Measurements from ENCODE around the gene SPINT4. TPM values are rescaled to one million over a fixed set of nuclear protein-coding genes. Genes with fewer than 3 reads are reported as not detected.

SPINT4 gene
- total and polyA plus RNA-seq, 2 of the 8 experiments (the other 6 are each of a cell fraction or from before 2014, with no cell fraction given) = not detected

DNA sequence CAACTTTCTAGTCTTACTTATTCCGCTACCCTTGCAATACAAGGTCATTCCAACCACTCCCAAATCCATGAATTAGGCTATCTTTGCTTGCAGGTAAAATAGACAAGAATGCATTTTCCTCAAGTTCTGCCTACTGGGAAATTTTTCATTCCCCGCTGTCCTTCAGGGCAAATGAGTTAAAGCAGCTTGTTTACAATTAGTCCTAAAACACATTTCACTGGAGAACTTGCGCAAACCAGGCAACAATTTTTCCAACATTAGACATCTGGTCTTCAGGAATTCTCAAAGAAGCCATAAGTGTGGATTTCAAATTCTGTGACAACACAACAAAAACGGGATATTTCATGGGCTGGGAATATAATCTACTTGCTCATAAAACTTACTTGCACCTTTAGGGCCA lies 20.4 kb downstream of the SPINT4 start:
- no peak for FAIRE-seq
- Histone ChIP-seq H3K4me3 (ENCODE audit: extremely low read depth in 1 of 4, insufficient read depth in 2 of 4, low read depth in 3 of 4, low read length in 4 of 4) (no peak overlapping the region), H3K4me2 (ENCODE audit: insufficient read depth in 1 of 2, low read depth in 2 of 2, low read length in 2 of 2) (no peak overlapping the region), H3K27me3 (replicated peaks in 1 of 4; ENCODE audit: control insufficient read depth in 3 of 4, extremely low read depth in 1 of 4, insufficient read depth in 3 of 4, low read length in 3 of 4) (no peaks in the 10 kb centered on the region), H3K23ac (ENCODE audit: insufficient read length) (no peak overlapping the region), H2BK12ac (ENCODE audit: low read depth, low read length) (no peak overlapping the region), H2BK20ac (ENCODE audit: low read length) (no peak overlapping the region), H3K14ac (ENCODE audit: insufficient read length) (no peak overlapping the region), H2BK15ac (ENCODE audit: low read length) (no peak overlapping the region), H4K5ac (ENCODE audit: insufficient read length, low read depth, low read length) (no peak overlapping the region), H3K79me2 (ENCODE audit: control insufficient read depth in 1 of 2, insufficient read depth in 2 of 2, low read length in 2 of 2) (no peaks in the 10 kb centered on the region), H4K8ac (ENCODE audit: extremely low read depth, insufficient read depth, low read length) (no peak overlapping the region), H3K79me1 (ENCODE audit: low read depth, low read length) (no peaks in the 10 kb centered on the region), H3K18ac (ENCODE audit: extremely low read depth, low read length) (no peak overlapping the region), H2AK5ac (ENCODE audit: low read depth, low read length) (no peak overlapping the region), H2BK120ac (replicated peaks; ENCODE audit: low read depth, low read length) (no peak overlapping the region), H3K36me3 (ENCODE audit: control insufficient read depth in 2 of 4, insufficient read depth in 4 of 4, low read length in 3 of 4) (no peaks in the 10 kb centered on the region), H3K9me3 (ENCODE audit: insufficient read depth in 2 of 2, low read depth in 1 of 2, low read length in 1 of 2) (no peaks in the 10 kb centered on the region), H3K4ac (replicated peaks; ENCODE audit: insufficient read length, low read depth, low read length) (no peak overlapping the region), H4K91ac (replicated peaks; ENCODE audit: insufficient read length, low read length) (no peak overlapping the region), H3K56ac (replicated peaks; ENCODE audit: insufficient read length, low read depth, low read length) (no peak overlapping the region), H3K23me2 (ENCODE audit: low read depth, low read length) (no peaks in the 10 kb centered on the region), H3K27ac (ENCODE audit: low read depth, low read length) (no peak overlapping the region), H2AFZ (ENCODE audit: low read length) (no peak overlapping the region), H2BK5ac (ENCODE audit: low read depth, low read length) (no peak overlapping the region), H4K20me1 (replicated peaks in 1 of 2; ENCODE audit: control insufficient read depth in 1 of 2, insufficient read depth in 2 of 2, low read length in 2 of 2) (no peaks in the 10 kb centered on the region), H3K4me1 (replicated peaks in 1 of 4; ENCODE audit: control insufficient read depth in 3 of 4, insufficient read depth in 4 of 4, low read length in 3 of 4) (no peaks in the 10 kb centered on the region), H3K9ac (replicated peaks in 1 of 4; ENCODE audit: extremely low read depth in 1 of 4, low read depth in 3 of 4, low read length in 3 of 4) (no peak overlapping the region)
- 90% methylated on average over 4 of the region's 4 CpGs; no CpG with 5 or more reads in 1 of the 2 experiments for WGBS, 2 experiments (ENCODE audit: extremely low coverage in 1 of 2, insufficient coverage in 1 of 2, insufficient read length in 1 of 2, insufficient replicate concordance in 2 of 2, low coverage in 1 of 2, low lambda C conversion rate in 2 of 2, missing lambda C conversion rate in 1 of 2)
- CTCF ChIA-PET (ENCODE audit: partially characterized antibody) = no interaction called here
- DNase-seq (ENCODE audit: low read depth in 1 of 2, low spot score in 2 of 2) = no peak
- POLR2A ChIA-PET (ENCODE audit: partially characterized antibody) = no interaction called here
- TF ChIP-seq YY1 (IDR thresholded peaks at IDR 0.05; ENCODE audit: low read depth, low read length) (no peak), GTF2F1 (IDR thresholded peaks at IDR 0.05; ENCODE audit: borderline replicate concordance, low read depth, low read length) (no peak), RBBP5 (IDR thresholded peaks at IDR 0.05; ENCODE audit: borderline replicate concordance, low read depth, low read length) (no peak), SIX5 (IDR thresholded peaks at IDR 0.05; ENCODE audit: low read depth, low read length) (no peak), SP4 (IDR thresholded peaks at IDR 0.05; ENCODE audit: low read length) (no peak)

Data from H1 (cell line).